ENCODE data around the gene ZCCHC8.
"Not testable (repeated sequence)": the region's sequence is repeated elsewhere in the genome, so short reads cannot be mapped to it uniquely, and the experiment has no call there.

ZCCHC8 gene

DNA sequence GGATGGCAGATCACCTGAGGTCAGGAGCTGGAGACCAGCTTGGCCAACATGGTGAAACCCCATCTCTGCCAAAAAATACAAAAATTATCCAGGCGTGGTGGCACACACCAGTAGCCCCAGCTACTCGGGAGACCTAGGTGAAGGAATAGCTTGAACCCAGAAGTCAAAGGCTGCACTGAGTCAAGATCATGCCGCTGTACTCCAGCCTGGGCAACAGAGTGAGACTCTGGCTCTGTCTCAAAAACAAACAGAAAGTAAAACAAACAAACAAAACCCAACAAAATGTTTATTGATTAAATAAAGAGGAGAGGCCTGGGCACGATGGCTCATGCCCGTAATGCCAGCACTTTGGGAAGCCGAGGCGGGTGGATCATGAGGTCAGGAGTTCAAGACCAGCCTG lies 5.5 kb downstream of the ZCCHC8 start:
- Histone ChIP-seq H3K27me3 (ENCODE audit: insufficient read depth, poor library complexity, severe bottlenecking) (no peaks in the 10 kb centered on the region), H3K36me3 (ENCODE audit: low read depth) (peaks cover 75% of the 10 kb centered on the region), H3K9me3 (ENCODE audit: severe bottlenecking) (peaks cover 2% of the 10 kb centered on the region), H3K27ac (ENCODE audit: poor library complexity, severe bottlenecking) (no peak overlapping the region), H3K4me3 (ENCODE audit: severe bottlenecking) (no peak overlapping the region), H3K4me1 (ENCODE audit: insufficient read depth, poor library complexity, severe bottlenecking) (peaks cover 10% of the 10 kb centered on the region)
- DNase-seq (ENCODE audit: low spot score) (no peak), ATAC-seq (ENCODE audit: low read depth) (no peak)
- TF ChIP-seq, protein P1, sequence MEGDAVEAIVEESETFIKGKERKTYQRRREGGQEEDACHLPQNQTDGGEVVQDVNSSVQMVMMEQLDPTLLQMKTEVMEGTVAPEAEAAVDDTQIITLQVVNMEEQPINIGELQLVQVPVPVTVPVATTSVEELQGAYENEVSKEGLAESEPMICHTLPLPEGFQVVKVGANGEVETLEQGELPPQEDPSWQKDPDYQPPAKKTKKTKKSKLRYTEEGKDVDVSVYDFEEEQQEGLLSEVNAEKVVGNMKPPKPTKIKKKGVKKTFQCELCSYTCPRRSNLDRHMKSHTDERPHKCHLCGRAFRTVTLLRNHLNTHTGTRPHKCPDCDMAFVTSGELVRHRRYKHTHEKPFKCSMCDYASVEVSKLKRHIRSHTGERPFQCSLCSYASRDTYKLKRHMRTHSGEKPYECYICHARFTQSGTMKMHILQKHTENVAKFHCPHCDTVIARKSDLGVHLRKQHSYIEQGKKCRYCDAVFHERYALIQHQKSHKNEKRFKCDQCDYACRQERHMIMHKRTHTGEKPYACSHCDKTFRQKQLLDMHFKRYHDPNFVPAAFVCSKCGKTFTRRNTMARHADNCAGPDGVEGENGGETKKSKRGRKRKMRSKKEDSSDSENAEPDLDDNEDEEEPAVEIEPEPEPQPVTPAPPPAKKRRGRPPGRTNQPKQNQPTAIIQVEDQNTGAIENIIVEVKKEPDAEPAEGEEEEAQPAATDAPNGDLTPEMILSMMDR (IDR thresholded peaks at IDR 0.05; ENCODE audit: poor library complexity, severe bottlenecking), result no peak

DNA sequence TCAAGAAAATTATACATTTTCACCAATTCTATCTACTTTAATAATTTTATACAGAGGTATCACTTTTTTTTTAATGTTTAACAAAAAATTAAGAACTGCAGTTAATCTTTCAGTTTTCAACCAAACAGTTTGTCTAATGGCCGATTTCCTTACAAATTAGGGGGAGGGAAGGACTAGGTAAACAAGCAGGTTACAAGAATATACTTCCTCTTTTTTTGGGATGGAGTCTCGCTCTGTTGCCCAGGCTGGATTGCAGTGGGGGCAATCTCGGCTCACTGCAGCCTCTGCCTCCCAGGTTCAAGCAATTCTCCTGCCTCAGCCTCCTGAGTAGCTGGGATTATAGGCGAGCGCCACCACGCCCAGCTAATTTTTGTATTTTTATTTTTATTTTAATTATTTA lies 7.5 kb downstream of the ZCCHC8 start:
- not testable (repeated sequence) for H3K27ac ChIP-seq (ENCODE audit: poor library complexity, severe bottlenecking); H3K9me3 ChIP-seq (ENCODE audit: severe bottlenecking); H3K4me3 ChIP-seq (ENCODE audit: severe bottlenecking); ATAC-seq (ENCODE audit: low read depth); H3K4me1 ChIP-seq (ENCODE audit: insufficient read depth, poor library complexity, severe bottlenecking); H3K27me3 ChIP-seq (ENCODE audit: insufficient read depth, poor library complexity, severe bottlenecking); DNase-seq (ENCODE audit: low spot score)
- H3K36me3 ChIP-seq (ENCODE audit: low read depth), result peaks cover 87% of the 10 kb centered on the region

DNA sequence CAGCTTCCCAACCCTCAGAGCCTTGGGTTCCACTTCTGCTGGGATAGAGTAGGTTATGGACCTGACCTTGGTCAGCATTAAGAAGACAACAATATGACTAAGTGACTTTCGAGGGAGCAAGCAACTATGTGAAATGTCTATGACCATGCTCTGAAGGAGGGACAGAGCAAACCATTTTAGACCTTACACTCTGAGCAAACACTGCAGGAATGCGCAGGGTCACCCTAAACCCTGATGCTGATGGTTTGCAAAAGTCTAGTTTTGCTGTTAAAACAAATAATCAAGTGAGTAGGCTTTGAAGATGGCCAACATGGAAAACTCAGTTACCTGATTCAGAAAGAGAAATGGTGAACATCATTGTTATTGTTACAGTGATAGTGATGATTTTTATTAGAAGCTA lies 8.7 kb downstream of the ZCCHC8 start:
- H3K9me3 ChIP-seq (ENCODE audit: severe bottlenecking), result peaks cover 2% of the 10 kb centered on the region
- no peaks in the 10 kb centered on the region for H3K27me3 ChIP-seq (ENCODE audit: insufficient read depth, poor library complexity, severe bottlenecking)
- no peak for DNase-seq (ENCODE audit: low spot score)
- no peak overlapping the region for H3K27ac ChIP-seq (ENCODE audit: poor library complexity, severe bottlenecking)
- no peaks in the 10 kb centered on the region for H3K4me1 ChIP-seq (ENCODE audit: insufficient read depth, poor library complexity, severe bottlenecking)
- no peak overlapping the region for H3K4me3 ChIP-seq (ENCODE audit: severe bottlenecking)
- TF ChIP-seq, protein P1 (IDR thresholded peaks at IDR 0.05; ENCODE audit: poor library complexity, severe bottlenecking), result no peak
- H3K36me3 ChIP-seq (ENCODE audit: low read depth), result peaks cover 87% of the 10 kb centered on the region
- ATAC-seq (ENCODE audit: low read depth), result no peak

DNA sequence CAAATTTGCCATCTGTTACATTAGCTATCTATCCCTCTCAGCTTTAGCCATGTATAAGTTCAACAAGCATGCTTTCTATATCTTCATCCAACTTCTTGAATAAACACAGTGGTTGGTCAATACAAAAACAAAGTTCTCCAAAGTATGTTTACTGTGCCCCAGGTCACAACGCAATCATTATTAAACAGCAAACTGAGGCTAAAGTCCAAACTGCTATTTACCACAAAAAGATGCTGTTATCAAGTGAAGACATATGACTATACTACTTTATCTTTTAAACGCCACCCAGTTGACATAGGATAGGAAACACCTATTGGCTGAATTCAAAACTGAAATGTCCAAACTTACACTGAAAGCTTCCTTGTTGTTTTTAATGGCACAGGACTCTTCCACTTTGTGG lies 11.7 kb downstream of the ZCCHC8 start:
- TF ChIP-seq, protein P1 (IDR thresholded peaks at IDR 0.05; ENCODE audit: poor library complexity, severe bottlenecking), result no peak
- no peak overlapping the region for H3K4me3 ChIP-seq (ENCODE audit: severe bottlenecking)
- ATAC-seq (ENCODE audit: low read depth), result no peak
- DNase-seq (ENCODE audit: low spot score), result no peak
- H3K36me3 ChIP-seq (ENCODE audit: low read depth), result peaks cover 89% of the 10 kb centered on the region
- no peaks in the 10 kb centered on the region for H3K4me1 ChIP-seq (ENCODE audit: insufficient read depth, poor library complexity, severe bottlenecking)
- peaks cover 2% of the 10 kb centered on the region for H3K9me3 ChIP-seq (ENCODE audit: severe bottlenecking)
- no peaks in the 10 kb centered on the region for H3K27me3 ChIP-seq (ENCODE audit: insufficient read depth, poor library complexity, severe bottlenecking)
- no peak overlapping the region for H3K27ac ChIP-seq (ENCODE audit: poor library complexity, severe bottlenecking)

DNA sequence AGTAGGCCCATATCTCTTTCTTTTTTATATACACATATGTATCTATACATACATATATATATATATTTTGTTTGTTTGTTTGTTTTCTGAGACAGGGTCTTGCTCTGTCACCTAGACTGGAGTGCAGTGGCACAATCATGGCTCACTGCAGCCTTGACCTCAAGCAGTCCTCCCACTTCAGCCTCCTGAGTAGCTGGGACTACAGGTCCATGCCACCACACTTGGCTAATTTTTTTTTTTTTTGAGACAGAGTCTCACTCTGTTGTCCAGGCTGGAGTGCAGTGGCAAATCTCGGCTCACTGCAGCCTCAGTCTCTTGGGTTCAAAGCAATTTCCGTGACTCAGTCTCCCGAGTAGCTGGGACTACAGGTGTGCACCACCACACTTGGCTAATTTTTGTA lies 12.9 kb downstream of the ZCCHC8 start:
- H3K27me3 ChIP-seq (ENCODE audit: insufficient read depth, poor library complexity, severe bottlenecking); ATAC-seq (ENCODE audit: low read depth); H3K27ac ChIP-seq (ENCODE audit: poor library complexity, severe bottlenecking); DNase-seq (ENCODE audit: low spot score); H3K4me1 ChIP-seq (ENCODE audit: insufficient read depth, poor library complexity, severe bottlenecking); H3K4me3 ChIP-seq (ENCODE audit: severe bottlenecking); H3K9me3 ChIP-seq (ENCODE audit: severe bottlenecking): not testable (repeated sequence)
- H3K36me3 ChIP-seq (ENCODE audit: low read depth), result peaks cover 92% of the 10 kb centered on the region

DNA sequence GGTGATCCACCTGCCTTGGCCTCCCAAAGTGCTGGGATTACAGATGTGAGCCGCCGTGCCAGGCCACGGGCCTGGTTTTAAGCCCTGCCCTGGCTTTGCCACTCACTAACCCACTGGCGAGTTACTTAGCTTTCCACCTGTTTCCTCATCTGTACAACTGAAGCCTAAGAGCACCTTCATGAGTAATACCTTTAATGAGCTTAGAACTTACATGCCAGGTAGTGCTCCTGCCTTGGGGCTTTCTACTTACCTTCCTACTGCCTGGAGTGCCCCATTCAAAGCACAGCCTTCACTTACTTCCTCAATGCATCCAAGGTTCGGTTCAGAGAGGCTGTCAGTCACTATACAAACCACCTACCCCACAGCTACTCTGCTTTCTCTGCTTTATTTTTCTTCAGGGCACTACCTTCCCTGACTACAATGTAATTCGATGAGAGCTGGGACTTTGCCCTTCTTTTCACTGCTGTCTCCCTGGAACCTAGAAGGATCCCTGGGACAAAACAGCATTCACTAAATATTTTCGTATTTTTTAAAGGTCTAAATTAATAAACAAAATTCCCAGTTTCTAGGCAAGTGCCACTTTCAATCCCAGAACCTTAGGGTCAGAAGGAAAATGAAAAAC lies 13.8 kb downstream of the ZCCHC8 start:
- DNase-seq (ENCODE audit: low spot score) (no peak), ATAC-seq (ENCODE audit: low read depth) (no peak)
- Histone ChIP-seq H3K4me3 (ENCODE audit: severe bottlenecking) (no peak overlapping the region), H3K9me3 (ENCODE audit: severe bottlenecking) (peaks cover 2% of the 10 kb centered on the region), H3K27ac (ENCODE audit: poor library complexity, severe bottlenecking) (no peak overlapping the region), H3K4me1 (ENCODE audit: insufficient read depth, poor library complexity, severe bottlenecking) (no peaks in the 10 kb centered on the region), H3K36me3 (ENCODE audit: low read depth) (peaks cover 92% of the 10 kb centered on the region), H3K27me3 (ENCODE audit: insufficient read depth, poor library complexity, severe bottlenecking) (no peaks in the 10 kb centered on the region)
- TF ChIP-seq, protein P1 (IDR thresholded peaks at IDR 0.05; ENCODE audit: poor library complexity, severe bottlenecking), result no peak

DNA sequence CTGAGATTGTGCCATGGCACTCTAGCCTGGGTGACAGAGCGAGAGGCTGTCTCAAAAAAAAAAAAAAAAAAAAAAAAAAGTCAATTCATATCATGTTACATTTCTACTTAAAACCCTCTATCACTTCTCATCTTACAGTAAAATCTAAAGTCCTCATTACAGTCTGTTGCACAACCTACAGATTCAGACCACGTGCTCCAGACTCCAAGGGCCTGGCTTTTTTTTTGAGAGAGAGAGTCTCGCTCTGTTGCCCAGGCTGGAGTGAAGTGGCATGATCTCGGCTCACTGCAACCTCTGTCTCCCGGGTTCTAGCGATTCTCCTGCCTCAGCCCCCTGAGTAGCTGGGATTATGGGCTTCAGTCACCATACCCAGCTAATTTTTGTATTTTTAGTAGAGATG lies 14.4 kb downstream of the ZCCHC8 start:
- H3K4me3 ChIP-seq (ENCODE audit: severe bottlenecking); H3K9me3 ChIP-seq (ENCODE audit: severe bottlenecking); H3K27ac ChIP-seq (ENCODE audit: poor library complexity, severe bottlenecking); H3K4me1 ChIP-seq (ENCODE audit: insufficient read depth, poor library complexity, severe bottlenecking); DNase-seq (ENCODE audit: low spot score); ATAC-seq (ENCODE audit: low read depth); H3K27me3 ChIP-seq (ENCODE audit: insufficient read depth, poor library complexity, severe bottlenecking): not testable (repeated sequence)
- H3K36me3 ChIP-seq (ENCODE audit: low read depth), result peaks cover 94% of the 10 kb centered on the region

DNA sequence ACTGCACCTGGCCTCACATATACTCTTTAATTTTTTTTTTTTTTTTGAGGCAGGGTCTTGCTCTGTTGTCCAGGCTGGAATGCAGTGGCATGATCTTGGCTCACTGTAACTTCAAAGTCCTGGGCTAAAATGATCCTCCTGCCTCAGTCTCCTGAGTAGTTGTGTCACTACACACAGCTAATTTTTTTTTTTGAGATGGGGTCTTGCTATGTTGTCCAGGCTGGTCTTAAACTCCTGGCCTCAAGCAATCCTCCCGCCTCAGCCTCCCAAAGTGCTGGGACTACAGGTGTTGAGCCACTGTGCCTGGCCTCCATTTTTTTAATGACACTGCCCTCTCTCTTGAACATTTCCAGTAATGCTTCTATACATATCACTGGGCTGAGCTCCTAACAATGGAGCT lies 16.3 kb downstream of the ZCCHC8 start:
- H3K27me3 ChIP-seq (ENCODE audit: insufficient read depth, poor library complexity, severe bottlenecking); H3K27ac ChIP-seq (ENCODE audit: poor library complexity, severe bottlenecking); H3K4me1 ChIP-seq (ENCODE audit: insufficient read depth, poor library complexity, severe bottlenecking); H3K9me3 ChIP-seq (ENCODE audit: severe bottlenecking); DNase-seq (ENCODE audit: low spot score); ATAC-seq (ENCODE audit: low read depth); H3K4me3 ChIP-seq (ENCODE audit: severe bottlenecking): not testable (repeated sequence)
- H3K36me3 ChIP-seq (ENCODE audit: low read depth), result peaks cover 93% of the 10 kb centered on the region
